HEK293 (cell line): ENCODE data around the gene ZKSCAN5.

Experiments used
- GLI2 ChIP-seq: fragments of 450-650 bp; formaldehyde crosslinking; IDR thresholded peaks from 2 replicates; pipeline ENCODE4; 2017; ENCODE audit warnings: missing biosample characterization, missing genetic modification characterization, low read depth, borderline replicate concordance
- OSR2 ChIP-seq: fragments of 450-650 bp; formaldehyde crosslinking; IDR thresholded peaks from 2 replicates; pipeline ENCODE4 v1.5.1; 2016; ENCODE audit warnings: missing biosample characterization, missing genetic modification characterization
- ZBTB7A ChIP-seq: fragments of 450-650 bp; formaldehyde crosslinking; IDR thresholded peaks from 2 replicates; pipeline ENCODE4 v1.5.1; 2016; ENCODE audit warnings: low read depth, missing biosample characterization, missing genetic modification characterization
- ZNF354C ChIP-seq: fragments of 450-650 bp; formaldehyde crosslinking; IDR thresholded peaks from 2 replicates; pipeline ENCODE4 v1.5.1; 2016; ENCODE audit warnings: missing biosample characterization, missing genetic modification characterization, low read depth, borderline replicate concordance
- ZNF37A ChIP-seq: fragments of 450-650 bp; IDR thresholded peaks from 2 replicates; pipeline ENCODE4 v1.5.1; 2018; ENCODE audit warnings: missing biosample characterization, missing genetic modification characterization
- ZNF394 ChIP-seq: fragments of 450-650 bp; formaldehyde crosslinking; IDR thresholded peaks from 2 replicates; pipeline ENCODE4 v1.5.1; 2016; ENCODE audit warnings: missing biosample characterization, missing genetic modification characterization, mild to moderate bottlenecking, moderate library complexity, borderline replicate concordance
- ZNF423 ChIP-seq: fragments of 450-650 bp; formaldehyde crosslinking; IDR thresholded peaks from 2 replicates; pipeline ENCODE4 v1.5.1; 2016; ENCODE audit warnings: missing biosample characterization, missing genetic modification characterization
- ZNF514 ChIP-seq: fragments of 450-650 bp; formaldehyde crosslinking; IDR thresholded peaks from 2 replicates; pipeline ENCODE4 v1.5.1; 2016; ENCODE audit warnings: missing biosample characterization, missing genetic modification characterization
- ZNF629 ChIP-seq: fragments of 450-650 bp; formaldehyde crosslinking; IDR thresholded peaks from 2 replicates; pipeline ENCODE4 v1.5.1; 2017; ENCODE audit warnings: missing biosample characterization, missing genetic modification characterization
- ZNF654 ChIP-seq: fragments of 450-650 bp; formaldehyde crosslinking; IDR thresholded peaks from 2 replicates; pipeline ENCODE4 v1.5.1; 2016; ENCODE audit warnings: low read depth, missing biosample characterization, missing genetic modification characterization
- ZNF660 ChIP-seq: fragments of 450-650 bp; IDR thresholded peaks from 2 replicates; pipeline ENCODE4 v1.5.1; 2018; ENCODE audit warnings: missing biosample characterization, mild to moderate bottlenecking, missing genetic modification characterization
- ZNF747 ChIP-seq: fragments of 450-650 bp; formaldehyde crosslinking; IDR thresholded peaks from 2 replicates; pipeline ENCODE4 v1.5.1; 2016; ENCODE audit warnings: missing biosample characterization, missing genetic modification characterization
- ZNF785 ChIP-seq: fragments of 450-650 bp; formaldehyde crosslinking; IDR thresholded peaks from 2 replicates; pipeline ENCODE4 v1.5.1; 2016; ENCODE audit warnings: missing biosample characterization, missing genetic modification characterization
- ZSCAN16 ChIP-seq: fragments of 450-650 bp; formaldehyde crosslinking; IDR thresholded peaks from 2 replicates; pipeline ENCODE4 v1.5.1; 2016; ENCODE audit warnings: missing biosample characterization, missing genetic modification characterization
- ZSCAN23 ChIP-seq: fragments of 450-650 bp; formaldehyde crosslinking; IDR thresholded peaks from 2 replicates; pipeline ENCODE4 v1.5.1; 2016; ENCODE audit warnings: missing biosample characterization, missing genetic modification characterization
- TF ChIP-seq, protein P1 (sequence below): fragments of 450-650 bp; formaldehyde crosslinking; conservative IDR thresholded peaks from 2 replicates; pipeline ENCODE4 v1.5.1; 2016; ENCODE audit warnings: low read depth, missing biosample characterization, missing genetic modification characterization
- TF ChIP-seq, protein P2 (sequence below): fragments of 450-650 bp; formaldehyde crosslinking; IDR thresholded peaks from 2 replicates; pipeline ENCODE4 v1.5.1; 2016; ENCODE audit warnings: missing biosample characterization, missing genetic modification characterization
- TF ChIP-seq, protein P3 (sequence below): fragments of 450-650 bp; formaldehyde crosslinking; IDR thresholded peaks from 2 replicates; pipeline ENCODE4 v1.5.1; 2016; ENCODE audit warnings: missing biosample characterization, missing genetic modification characterization
- TF ChIP-seq, protein P4 (sequence below): fragments of 450-650 bp; formaldehyde crosslinking; IDR thresholded peaks from 2 replicates; pipeline ENCODE4 v1.5.1; 2017; ENCODE audit warnings: missing biosample characterization, missing genetic modification characterization
- TF ChIP-seq, protein P5 (sequence below): fragments of 450-650 bp; formaldehyde crosslinking; IDR thresholded peaks from 2 replicates; pipeline ENCODE4 v1.5.1; 2017; ENCODE audit warnings: missing biosample characterization, missing genetic modification characterization
- TF ChIP-seq, protein P6 (sequence below): fragments of 450-650 bp; formaldehyde crosslinking; IDR thresholded peaks from 2 replicates; pipeline ENCODE4 v1.5.1; 2017; ENCODE audit warnings: missing biosample characterization, mild to moderate bottlenecking, missing genetic modification characterization, moderate library complexity
- TF ChIP-seq, protein P7 (sequence below): fragments of 450-650 bp; formaldehyde crosslinking; IDR thresholded peaks from 2 replicates; pipeline ENCODE4 v1.5.1; 2016; ENCODE audit warnings: missing biosample characterization, missing genetic modification characterization

ZKSCAN5 gene

DNA sequence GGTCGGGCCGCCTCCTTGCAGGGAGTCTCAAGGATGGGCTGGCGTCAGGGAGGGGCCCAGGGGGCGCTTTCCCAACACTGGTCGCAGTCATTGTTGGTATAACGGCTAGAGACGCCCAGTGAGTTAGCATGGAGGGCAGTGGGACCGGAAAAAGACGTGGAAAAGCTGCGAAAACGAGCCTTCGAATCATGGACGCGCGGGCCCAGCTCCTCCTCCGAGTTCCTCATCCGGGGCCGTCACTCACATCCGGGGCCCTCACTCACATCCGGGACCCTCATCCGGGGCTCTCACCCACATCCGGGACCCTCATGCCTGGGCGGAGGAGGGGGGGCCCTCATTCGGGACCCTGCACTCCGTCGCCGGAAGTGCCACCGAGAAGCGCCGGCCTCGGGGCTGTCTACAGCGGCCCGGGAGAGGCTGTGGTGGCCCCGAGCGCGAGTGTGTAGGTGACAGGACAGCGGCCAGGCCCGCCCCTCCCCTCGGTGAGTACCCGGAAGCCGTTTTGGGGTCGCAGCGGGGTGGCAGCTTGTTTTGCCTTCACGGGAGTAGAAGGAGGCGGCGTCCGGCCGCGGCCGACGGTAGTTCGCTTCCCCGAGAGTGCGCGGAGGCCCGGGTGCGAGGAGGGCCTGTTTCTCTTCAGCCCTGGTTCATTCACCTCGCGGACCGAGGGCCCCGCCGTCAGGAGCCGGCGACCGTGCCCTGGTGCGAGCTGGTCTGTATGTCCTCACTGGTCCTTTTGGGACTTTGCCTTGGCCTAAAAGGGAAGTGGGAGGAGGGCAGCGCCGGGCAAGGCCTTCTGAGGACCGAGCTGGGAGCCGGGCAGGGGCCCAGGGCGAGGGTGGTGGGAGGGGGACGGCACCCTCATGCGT is 54.1 kb downstream of the ZKSCAN5 start, which contains the start of gene ZNF655 (continued):
- TF ChIP-seq, protein P1, sequence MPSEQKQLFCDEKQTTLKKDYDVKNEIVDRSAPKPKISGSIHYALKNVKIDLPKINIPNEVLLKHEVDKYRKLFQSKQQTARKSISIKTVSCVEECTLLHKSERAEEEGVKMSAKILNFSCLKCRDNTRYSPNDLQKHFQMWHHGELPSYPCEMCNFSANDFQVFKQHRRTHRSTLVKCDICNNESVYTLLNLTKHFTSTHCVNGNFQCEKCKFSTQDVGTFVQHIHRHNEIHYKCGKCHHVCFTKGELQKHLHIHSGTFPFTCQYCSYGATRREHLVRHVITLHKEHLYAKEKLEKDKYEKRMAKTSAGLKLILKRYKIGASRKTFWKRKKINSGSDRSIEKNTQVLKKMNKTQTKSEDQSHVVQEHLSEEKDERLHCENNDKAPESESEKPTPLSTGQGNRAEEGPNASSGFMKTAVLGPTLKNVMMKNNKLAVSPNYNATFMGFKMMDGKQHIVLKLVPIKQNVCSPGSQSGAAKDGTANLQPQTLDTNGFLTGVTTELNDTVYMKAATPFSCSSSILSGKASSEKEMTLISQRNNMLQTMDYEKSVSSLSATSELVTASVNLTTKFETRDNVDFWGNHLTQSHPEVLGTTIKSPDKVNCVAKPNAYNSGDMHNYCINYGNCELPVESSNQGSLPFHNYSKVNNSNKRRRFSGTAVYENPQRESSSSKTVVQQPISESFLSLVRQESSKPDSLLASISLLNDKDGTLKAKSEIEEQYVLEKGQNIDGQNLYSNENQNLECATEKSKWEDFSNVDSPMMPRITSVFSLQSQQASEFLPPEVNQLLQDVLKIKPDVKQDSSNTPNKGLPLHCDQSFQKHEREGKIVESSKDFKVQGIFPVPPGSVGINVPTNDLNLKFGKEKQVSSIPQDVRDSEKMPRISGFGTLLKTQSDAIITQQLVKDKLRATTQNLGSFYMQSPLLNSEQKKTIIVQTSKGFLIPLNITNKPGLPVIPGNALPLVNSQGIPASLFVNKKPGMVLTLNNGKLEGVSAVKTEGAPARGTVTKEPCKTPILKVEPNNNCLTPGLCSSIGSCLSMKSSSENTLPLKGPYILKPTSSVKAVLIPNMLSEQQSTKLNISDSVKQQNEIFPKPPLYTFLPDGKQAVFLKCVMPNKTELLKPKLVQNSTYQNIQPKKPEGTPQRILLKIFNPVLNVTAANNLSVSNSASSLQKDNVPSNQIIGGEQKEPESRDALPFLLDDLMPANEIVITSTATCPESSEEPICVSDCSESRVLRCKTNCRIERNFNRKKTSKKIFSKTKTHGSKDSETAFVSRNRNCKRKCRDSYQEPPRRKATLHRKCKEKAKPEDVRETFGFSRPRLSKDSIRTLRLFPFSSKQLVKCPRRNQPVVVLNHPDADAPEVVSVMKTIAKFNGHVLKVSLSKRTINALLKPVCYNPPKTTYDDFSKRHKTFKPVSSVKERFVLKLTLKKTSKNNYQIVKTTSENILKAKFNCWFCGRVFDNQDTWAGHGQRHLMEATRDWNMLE: peak; percentile 83
- TF ChIP-seq, protein P2, sequence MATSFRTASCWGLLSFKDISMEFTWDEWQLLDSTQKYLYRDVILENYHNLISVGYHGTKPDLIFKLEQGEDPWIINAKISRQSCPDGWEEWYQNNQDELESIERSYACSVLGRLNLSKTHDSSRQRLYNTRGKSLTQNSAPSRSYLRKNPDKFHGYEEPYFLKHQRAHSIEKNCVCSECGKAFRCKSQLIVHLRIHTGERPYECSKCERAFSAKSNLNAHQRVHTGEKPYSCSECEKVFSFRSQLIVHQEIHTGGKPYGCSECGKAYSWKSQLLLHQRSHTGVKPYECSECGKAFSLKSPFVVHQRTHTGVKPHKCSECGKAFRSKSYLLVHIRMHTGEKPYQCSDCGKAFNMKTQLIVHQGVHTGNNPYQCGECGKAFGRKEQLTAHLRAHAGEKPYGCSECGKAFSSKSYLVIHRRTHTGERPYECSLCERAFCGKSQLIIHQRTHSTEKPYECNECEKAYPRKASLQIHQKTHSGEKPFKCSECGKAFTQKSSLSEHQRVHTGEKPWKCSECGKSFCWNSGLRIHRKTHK (tag by site-specific recombination): no peak
- TF ChIP-seq, protein P3, sequence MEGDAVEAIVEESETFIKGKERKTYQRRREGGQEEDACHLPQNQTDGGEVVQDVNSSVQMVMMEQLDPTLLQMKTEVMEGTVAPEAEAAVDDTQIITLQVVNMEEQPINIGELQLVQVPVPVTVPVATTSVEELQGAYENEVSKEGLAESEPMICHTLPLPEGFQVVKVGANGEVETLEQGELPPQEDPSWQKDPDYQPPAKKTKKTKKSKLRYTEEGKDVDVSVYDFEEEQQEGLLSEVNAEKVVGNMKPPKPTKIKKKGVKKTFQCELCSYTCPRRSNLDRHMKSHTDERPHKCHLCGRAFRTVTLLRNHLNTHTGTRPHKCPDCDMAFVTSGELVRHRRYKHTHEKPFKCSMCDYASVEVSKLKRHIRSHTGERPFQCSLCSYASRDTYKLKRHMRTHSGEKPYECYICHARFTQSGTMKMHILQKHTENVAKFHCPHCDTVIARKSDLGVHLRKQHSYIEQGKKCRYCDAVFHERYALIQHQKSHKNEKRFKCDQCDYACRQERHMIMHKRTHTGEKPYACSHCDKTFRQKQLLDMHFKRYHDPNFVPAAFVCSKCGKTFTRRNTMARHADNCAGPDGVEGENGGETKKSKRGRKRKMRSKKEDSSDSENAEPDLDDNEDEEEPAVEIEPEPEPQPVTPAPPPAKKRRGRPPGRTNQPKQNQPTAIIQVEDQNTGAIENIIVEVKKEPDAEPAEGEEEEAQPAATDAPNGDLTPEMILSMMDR: no peak
- TF ChIP-seq ZNF354C (tag by site-specific recombination): no peak
- no peak for TF ChIP-seq ZSCAN16 (tag by site-specific recombination)
- TF ChIP-seq ZNF37A (tag by site-specific recombination): no peak
- TF ChIP-seq, protein P4, sequence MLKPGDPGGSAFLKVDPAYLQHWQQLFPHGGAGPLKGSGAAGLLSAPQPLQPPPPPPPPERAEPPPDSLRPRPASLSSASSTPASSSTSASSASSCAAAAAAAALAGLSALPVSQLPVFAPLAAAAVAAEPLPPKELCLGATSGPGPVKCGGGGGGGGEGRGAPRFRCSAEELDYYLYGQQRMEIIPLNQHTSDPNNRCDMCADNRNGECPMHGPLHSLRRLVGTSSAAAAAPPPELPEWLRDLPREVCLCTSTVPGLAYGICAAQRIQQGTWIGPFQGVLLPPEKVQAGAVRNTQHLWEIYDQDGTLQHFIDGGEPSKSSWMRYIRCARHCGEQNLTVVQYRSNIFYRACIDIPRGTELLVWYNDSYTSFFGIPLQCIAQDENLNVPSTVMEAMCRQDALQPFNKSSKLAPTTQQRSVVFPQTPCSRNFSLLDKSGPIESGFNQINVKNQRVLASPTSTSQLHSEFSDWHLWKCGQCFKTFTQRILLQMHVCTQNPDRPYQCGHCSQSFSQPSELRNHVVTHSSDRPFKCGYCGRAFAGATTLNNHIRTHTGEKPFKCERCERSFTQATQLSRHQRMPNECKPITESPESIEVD (tag by site-specific recombination): no peak
- no peak for TF ChIP-seq ZNF785 (tag by site-specific recombination)
- peak; percentile 69 for TF ChIP-seq ZNF629 (tag by site-specific recombination)
- 0 out of 2 replicates have a peak, but pooled peaks have one; percentile 38 for TF ChIP-seq ZNF660
- TF ChIP-seq, protein P5, sequence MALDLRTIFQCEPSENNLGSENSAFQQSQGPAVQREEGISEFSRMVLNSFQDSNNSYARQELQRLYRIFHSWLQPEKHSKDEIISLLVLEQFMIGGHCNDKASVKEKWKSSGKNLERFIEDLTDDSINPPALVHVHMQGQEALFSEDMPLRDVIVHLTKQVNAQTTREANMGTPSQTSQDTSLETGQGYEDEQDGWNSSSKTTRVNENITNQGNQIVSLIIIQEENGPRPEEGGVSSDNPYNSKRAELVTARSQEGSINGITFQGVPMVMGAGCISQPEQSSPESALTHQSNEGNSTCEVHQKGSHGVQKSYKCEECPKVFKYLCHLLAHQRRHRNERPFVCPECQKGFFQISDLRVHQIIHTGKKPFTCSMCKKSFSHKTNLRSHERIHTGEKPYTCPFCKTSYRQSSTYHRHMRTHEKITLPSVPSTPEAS (tag by site-specific recombination): no peak
- TF ChIP-seq ZSCAN23: 0 out of 2 replicates have a peak, but pooled peaks have one; percentile 30
- TF ChIP-seq GLI2 (tag by site-specific recombination): no peak
- no peak for TF ChIP-seq ZNF654
- peak; percentile 79 for TF ChIP-seq ZNF394 (tag by site-specific recombination)
- TF ChIP-seq ZNF423: peak; percentile 86; the same call in 1 of the 2 replicates
- TF ChIP-seq, protein P6, sequence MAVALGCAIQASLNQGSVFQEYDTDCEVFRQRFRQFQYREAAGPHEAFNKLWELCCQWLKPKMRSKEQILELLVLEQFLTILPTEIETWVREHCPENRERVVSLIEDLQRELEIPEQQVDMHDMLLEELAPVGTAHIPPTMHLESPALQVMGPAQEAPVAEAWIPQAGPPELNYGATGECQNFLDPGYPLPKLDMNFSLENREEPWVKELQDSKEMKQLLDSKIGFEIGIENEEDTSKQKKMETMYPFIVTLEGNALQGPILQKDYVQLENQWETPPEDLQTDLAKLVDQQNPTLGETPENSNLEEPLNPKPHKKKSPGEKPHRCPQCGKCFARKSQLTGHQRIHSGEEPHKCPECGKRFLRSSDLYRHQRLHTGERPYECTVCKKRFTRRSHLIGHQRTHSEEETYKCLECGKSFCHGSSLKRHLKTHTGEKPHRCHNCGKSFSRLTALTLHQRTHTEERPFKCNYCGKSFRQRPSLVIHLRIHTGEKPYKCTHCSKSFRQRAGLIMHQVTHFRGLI (tag by site-specific recombination): no peak
- TF ChIP-seq OSR2 (tag by site-specific recombination): peak; percentile 48
- TF ChIP-seq, protein P7, sequence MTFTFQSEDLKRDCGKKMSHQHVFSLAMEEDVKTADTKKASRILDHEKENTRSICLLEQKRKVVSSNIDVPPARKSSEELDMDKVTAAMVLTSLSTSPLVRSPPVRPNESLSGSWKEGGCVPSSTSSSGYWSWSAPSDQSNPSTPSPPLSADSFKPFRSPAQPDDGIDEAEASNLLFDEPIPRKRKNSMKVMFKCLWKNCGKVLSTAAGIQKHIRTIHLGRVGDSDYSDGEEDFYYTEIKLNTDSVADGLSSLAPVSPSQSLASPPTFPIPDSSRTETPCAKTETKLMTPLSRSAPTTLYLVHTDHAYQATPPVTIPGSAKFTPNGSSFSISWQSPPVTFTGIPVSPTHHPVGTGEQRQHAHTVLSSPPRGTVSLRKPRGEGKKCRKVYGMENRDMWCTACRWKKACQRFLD (tag by site-specific recombination): 0 out of 2 replicates have a peak, but pooled peaks have one; percentile 13
- no peak for TF ChIP-seq ZNF747 (tag by site-specific recombination)
- no peak for TF ChIP-seq ZBTB7A (tag by site-specific recombination)
- TF ChIP-seq ZNF514 (tag by site-specific recombination): no peak
